ENCODE measurements around the gene ZNF32.

The ZNF32 gene

GRCh38 chr10:43689618-43689954, 40.9 kb upstream of the ZNF32 start:
- Histone ChIP-seq H3K9me3 (ENCODE audit: insufficient read depth, low read depth, low read length) (no peaks in the 10 kb centered on the region), H3K27ac (ENCODE audit: low read depth, low read length) (no peak overlapping the region), H3K27me3 (ENCODE audit: insufficient read depth, low read length) (peaks cover 41% of the 10 kb centered on the region), H3K4me1 (ENCODE audit: insufficient read depth, low read length) (no peaks in the 10 kb centered on the region), H3K36me3 (ENCODE audit: insufficient read depth, low read length) (no peaks in the 10 kb centered on the region), H3K9ac (ENCODE audit: low read depth, low read length) (peak overlapping the region; percentile 52), H3K4me3 (ENCODE audit: low read length) (peak overlapping the region; percentile 63)
- 12% methylated on average over 25 of the region's 25 CpGs for whole genome bisulfite sequencing

DNA sequence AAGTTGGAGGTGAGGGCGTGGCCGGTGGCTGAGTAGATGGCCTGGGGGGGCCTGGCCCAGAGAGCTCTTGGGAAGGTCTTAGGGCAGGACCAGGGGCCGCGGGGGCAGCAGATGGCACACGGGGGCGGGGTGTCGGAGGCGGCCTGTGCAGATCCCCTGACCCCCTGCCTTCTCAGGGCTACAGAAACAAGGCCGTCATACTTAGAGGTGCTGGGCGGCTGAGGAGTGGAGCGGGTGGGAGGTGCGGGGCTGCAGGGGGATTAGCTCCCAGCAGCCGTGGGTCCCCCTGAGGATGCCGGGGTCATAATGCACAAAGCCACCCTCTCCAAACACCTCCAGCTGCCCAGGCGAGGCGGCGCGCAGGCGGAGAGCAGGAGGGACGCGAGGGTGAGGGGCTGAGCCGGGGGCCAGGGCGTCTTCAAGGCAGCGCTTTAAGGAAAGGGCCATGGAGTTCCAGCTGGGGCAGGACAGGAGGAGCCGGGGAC, 40.4 kb upstream of the ZNF32 start:
- no peak overlapping the region for H3K9ac ChIP-seq (ENCODE audit: low read depth, low read length)
- WGBS: 92% methylated on average over 25 of the region's 25 CpGs
- peaks cover 41% of the 10 kb centered on the region for H3K27me3 ChIP-seq (ENCODE audit: insufficient read depth, low read length)
- H3K9me3 ChIP-seq (ENCODE audit: insufficient read depth, low read depth, low read length): no peaks in the 10 kb centered on the region
- H3K36me3 ChIP-seq (ENCODE audit: insufficient read depth, low read length): no peaks in the 10 kb centered on the region
- H3K4me3 ChIP-seq (ENCODE audit: low read length): no peak overlapping the region; the same call in 1 of the 2 replicates
- H3K4me1 ChIP-seq (ENCODE audit: insufficient read depth, low read length): no peaks in the 10 kb centered on the region
- H3K27ac ChIP-seq (ENCODE audit: low read depth, low read length): no peak overlapping the region

- Histone ChIP-seq H3K4me1 (ENCODE audit: insufficient read depth, low read length) (no peaks in the 10 kb centered on the region), H3K9me3 (ENCODE audit: insufficient read depth, low read depth, low read length) (no peaks in the 10 kb centered on the region), H3K27ac (ENCODE audit: low read depth, low read length) (no peak overlapping the region), H3K4me3 (ENCODE audit: low read length) (no peak overlapping the region), H3K36me3 (ENCODE audit: insufficient read depth, low read length) (no peaks in the 10 kb centered on the region), H3K9ac (ENCODE audit: low read depth, low read length) (no peak overlapping the region), H3K27me3 (ENCODE audit: insufficient read depth, low read length) (peaks cover 41% of the 10 kb centered on the region)
- WGBS: 92% methylated on average over 16 of the region's 16 CpGs
These were observed 39.7 kb upstream of the ZNF32 start for GRCh38 chr10:43688348-43688892.

DNA sequence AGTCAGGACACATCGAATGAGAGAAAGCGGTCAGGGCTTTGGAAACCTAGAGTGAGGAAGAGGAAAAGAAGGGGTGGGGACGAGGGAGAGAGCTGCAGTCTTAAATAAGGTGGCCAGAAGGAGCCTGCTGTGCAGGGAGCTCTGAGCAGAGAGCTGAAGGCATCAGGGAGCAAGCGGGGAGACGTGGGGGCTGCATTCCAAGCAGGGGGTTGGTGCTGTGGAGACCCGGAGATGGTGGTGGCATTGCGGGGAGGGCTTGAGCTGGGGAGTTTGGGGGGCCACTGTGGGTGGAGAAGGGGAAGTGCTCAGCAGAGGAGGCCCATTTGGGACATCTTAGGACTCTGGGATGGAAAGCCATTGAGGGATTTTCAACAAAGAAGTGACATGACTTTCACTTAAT, 38.7 kb upstream of the ZNF32 start:
- no peak overlapping the region for H3K9ac ChIP-seq (ENCODE audit: low read depth, low read length)
- H3K4me1 ChIP-seq (ENCODE audit: insufficient read depth, low read length): no peaks in the 10 kb centered on the region
- H3K27me3 ChIP-seq (ENCODE audit: insufficient read depth, low read length): peaks cover 36% of the 10 kb centered on the region
- no peaks in the 10 kb centered on the region for H3K9me3 ChIP-seq (ENCODE audit: insufficient read depth, low read depth, low read length)
- 91% methylated on average over 7 of the region's 7 CpGs for WGBS
- H3K4me3 ChIP-seq (ENCODE audit: low read length): no peak overlapping the region
- no peak overlapping the region for H3K27ac ChIP-seq (ENCODE audit: low read depth, low read length)
- H3K36me3 ChIP-seq (ENCODE audit: insufficient read depth, low read length): no peaks in the 10 kb centered on the region

GRCh38 chr10:43686414-43686813, 37.7 kb upstream of the ZNF32 start:
- no peak overlapping the region for H3K4me3 ChIP-seq (ENCODE audit: low read length)
- H3K4me1 ChIP-seq (ENCODE audit: insufficient read depth, low read length): no peaks in the 10 kb centered on the region
- H3K9ac ChIP-seq (ENCODE audit: low read depth, low read length): no peak overlapping the region
- H3K27me3 ChIP-seq (ENCODE audit: insufficient read depth, low read length): peaks cover 33% of the 10 kb centered on the region
- H3K9me3 ChIP-seq (ENCODE audit: insufficient read depth, low read depth, low read length): no peaks in the 10 kb centered on the region
- no peaks in the 10 kb centered on the region for H3K36me3 ChIP-seq (ENCODE audit: insufficient read depth, low read length)
- H3K27ac ChIP-seq (ENCODE audit: low read depth, low read length): no peak overlapping the region
- WGBS: 90% methylated on average over 6 of the region's 6 CpGs

DNA sequence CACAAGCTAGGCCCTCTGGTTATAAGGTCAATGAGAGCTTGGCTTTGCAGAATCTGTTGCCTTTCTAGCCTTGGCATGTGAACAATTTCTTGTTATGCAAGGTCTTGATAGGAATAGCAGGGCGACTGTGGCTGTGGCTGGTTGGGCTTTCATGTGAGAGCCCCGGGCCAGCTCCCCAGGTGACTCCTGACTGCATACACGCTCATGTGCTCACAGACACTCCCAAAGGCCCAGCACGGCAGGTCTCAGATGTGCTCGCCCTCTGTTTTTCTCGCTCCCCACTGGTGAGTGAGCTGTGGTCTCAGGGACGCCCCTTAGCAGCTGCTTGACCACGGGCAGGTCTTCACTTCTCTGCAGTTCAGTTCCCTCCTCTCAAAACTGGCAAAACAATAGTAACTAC, 37.1 kb upstream of the ZNF32 start:
- Histone ChIP-seq H3K9me3 (ENCODE audit: insufficient read depth, low read depth, low read length) (no peaks in the 10 kb centered on the region), H3K4me1 (ENCODE audit: insufficient read depth, low read length) (no peaks in the 10 kb centered on the region), H3K27ac (ENCODE audit: low read depth, low read length) (no peak overlapping the region), H3K36me3 (ENCODE audit: insufficient read depth, low read length) (no peaks in the 10 kb centered on the region), H3K27me3 (ENCODE audit: insufficient read depth, low read length) (peaks cover 26% of the 10 kb centered on the region), H3K9ac (ENCODE audit: low read depth, low read length) (no peak overlapping the region), H3K4me3 (ENCODE audit: low read length) (no peak overlapping the region)
- 91% methylated on average over 8 of the region's 8 CpGs for WGBS

GRCh38 chr10:43684292-43684559, 35.5 kb upstream of the ZNF32 start:
- Histone ChIP-seq H3K27ac (ENCODE audit: low read depth, low read length) (no peak overlapping the region), H3K36me3 (ENCODE audit: insufficient read depth, low read length) (no peaks in the 10 kb centered on the region), H3K9me3 (ENCODE audit: insufficient read depth, low read depth, low read length) (no peaks in the 10 kb centered on the region), H3K27me3 (ENCODE audit: insufficient read depth, low read length) (peaks cover 12% of the 10 kb centered on the region), H3K4me1 (ENCODE audit: insufficient read depth, low read length) (no peaks in the 10 kb centered on the region), H3K9ac (ENCODE audit: low read depth, low read length) (no peak overlapping the region), H3K4me3 (ENCODE audit: low read length) (no peak overlapping the region)

GRCh38 chr10:43683451-43684291, 35.0 kb upstream of the ZNF32 start:
- no peak overlapping the region for H3K27ac ChIP-seq (ENCODE audit: low read depth, low read length)
- no peaks in the 10 kb centered on the region for H3K36me3 ChIP-seq (ENCODE audit: insufficient read depth, low read length)
- H3K9me3 ChIP-seq (ENCODE audit: insufficient read depth, low read depth, low read length): no peaks in the 10 kb centered on the region
- WGBS: 58% methylated on average over 10 of the region's 10 CpGs
- H3K4me1 ChIP-seq (ENCODE audit: insufficient read depth, low read length): no peaks in the 10 kb centered on the region
- peaks cover 7% of the 10 kb centered on the region; the same call in 1 of the 2 replicates for H3K27me3 ChIP-seq (ENCODE audit: insufficient read depth, low read length)
- no peak overlapping the region for H3K9ac ChIP-seq (ENCODE audit: low read depth, low read length)
- H3K4me3 ChIP-seq (ENCODE audit: low read length): no peak overlapping the region

DNA sequence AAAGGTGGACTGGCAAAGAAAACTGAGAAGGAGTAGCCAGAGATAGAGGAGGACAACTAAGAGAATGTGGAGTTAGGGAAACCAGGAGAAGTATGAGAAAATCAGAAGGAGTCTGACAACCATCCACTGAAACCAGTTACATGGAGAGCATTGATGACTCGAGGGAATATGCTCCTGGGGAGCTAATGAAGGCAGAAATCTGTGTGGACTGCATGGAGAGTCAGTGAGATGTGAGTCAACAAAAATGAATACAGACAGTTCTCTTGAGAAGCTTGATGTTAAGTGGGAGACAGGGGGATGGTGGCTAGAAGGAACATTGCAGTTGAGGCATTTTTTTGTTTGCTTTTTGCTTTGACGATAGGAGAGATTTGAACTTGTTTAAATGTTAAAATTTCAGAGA, 34.3 kb upstream of the ZNF32 start:
- Histone ChIP-seq H3K4me3 (ENCODE audit: low read length) (no peak overlapping the region), H3K27me3 (ENCODE audit: insufficient read depth, low read length) (0 out of 2 replicates have a peak, but pooled peaks cover 2% of the 10 kb centered on the region), H3K36me3 (ENCODE audit: insufficient read depth, low read length) (no peaks in the 10 kb centered on the region), H3K9ac (ENCODE audit: low read depth, low read length) (no peak overlapping the region), H3K4me1 (ENCODE audit: insufficient read depth, low read length) (no peaks in the 10 kb centered on the region), H3K27ac (ENCODE audit: low read depth, low read length) (no peak overlapping the region), H3K9me3 (ENCODE audit: insufficient read depth, low read depth, low read length) (no peaks in the 10 kb centered on the region)
- 93% methylated on average over 2 of the region's 2 CpGs for WGBS

DNA sequence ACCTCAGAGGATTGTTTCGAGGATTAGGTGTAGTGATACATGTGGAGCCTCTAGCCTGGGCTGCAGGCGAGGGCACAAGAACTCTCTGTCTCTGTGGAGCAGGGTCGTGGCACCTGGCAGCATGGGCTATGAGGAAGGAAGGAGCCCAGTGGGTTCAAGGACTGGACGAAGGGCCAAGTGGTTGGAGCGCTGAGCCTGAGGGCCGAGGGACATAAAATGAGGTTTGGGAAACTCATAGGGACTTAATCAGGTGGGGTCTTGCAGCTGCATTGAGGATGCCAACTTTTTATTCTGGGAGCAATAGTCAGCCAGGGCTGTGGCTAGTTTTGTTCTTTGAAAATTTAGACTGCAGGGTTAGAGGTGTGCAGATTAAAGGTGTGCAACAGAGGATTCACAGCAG, 33.0 kb upstream of the ZNF32 start:
- no peak overlapping the region for H3K27ac ChIP-seq (ENCODE audit: low read depth, low read length)
- H3K4me1 ChIP-seq (ENCODE audit: insufficient read depth, low read length): no peaks in the 10 kb centered on the region
- H3K9ac ChIP-seq (ENCODE audit: low read depth, low read length): no peak overlapping the region
- no peaks in the 10 kb centered on the region for H3K9me3 ChIP-seq (ENCODE audit: insufficient read depth, low read depth, low read length)
- 0 out of 2 replicates have a peak, but pooled peaks cover 2% of the 10 kb centered on the region for H3K27me3 ChIP-seq (ENCODE audit: insufficient read depth, low read length)
- 88% methylated on average over 6 of the region's 6 CpGs for WGBS
- no peaks in the 10 kb centered on the region for H3K36me3 ChIP-seq (ENCODE audit: insufficient read depth, low read length)
- H3K4me3 ChIP-seq (ENCODE audit: low read length): no peak overlapping the region

DNA sequence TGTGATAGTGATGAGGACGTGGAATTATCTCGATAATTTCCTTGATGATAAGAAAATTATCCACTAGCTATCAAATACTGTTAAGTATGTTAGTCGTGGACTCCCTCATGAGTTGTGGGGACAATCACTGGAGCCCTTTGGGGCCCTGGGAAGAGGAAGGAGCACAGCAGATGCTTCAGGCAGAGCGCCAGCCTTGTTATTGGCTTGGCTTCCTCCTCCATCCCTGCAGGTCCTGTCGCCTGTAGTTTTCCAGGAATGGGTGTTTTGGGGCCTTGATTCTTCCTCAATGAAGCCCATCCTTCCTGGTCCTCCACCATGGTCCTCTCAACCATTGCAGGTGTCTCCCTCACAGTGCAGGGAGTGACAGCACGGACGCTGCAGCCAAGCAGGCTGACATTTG, 32.5 kb upstream of the ZNF32 start:
- WGBS: 87% methylated on average over 5 of the region's 7 CpGs
- H3K36me3 ChIP-seq (ENCODE audit: insufficient read depth, low read length): no peaks in the 10 kb centered on the region
- no peak overlapping the region for H3K27ac ChIP-seq (ENCODE audit: low read depth, low read length)
- no peak overlapping the region for H3K9ac ChIP-seq (ENCODE audit: low read depth, low read length)
- no peak overlapping the region for H3K4me3 ChIP-seq (ENCODE audit: low read length)
- no peaks in the 10 kb centered on the region for H3K27me3 ChIP-seq (ENCODE audit: insufficient read depth, low read length)
- H3K4me1 ChIP-seq (ENCODE audit: insufficient read depth, low read length): no peaks in the 10 kb centered on the region
- H3K9me3 ChIP-seq (ENCODE audit: insufficient read depth, low read depth, low read length): no peaks in the 10 kb centered on the region
